ENCODE measurements around the gene GPC6. TPM values are rescaled to one million over a fixed set of nuclear protein-coding genes. Genes with fewer than 3 reads are reported as not detected.
A peak's percentile ranks its signal among the peaks of the same experiment; 100 is the strongest.

Gene GPC6
- polyA plus RNA-seq, 2 of the 4 experiments (the other 2 are of a cell fraction), result 8.0 to 14.4 TPM

DNA sequence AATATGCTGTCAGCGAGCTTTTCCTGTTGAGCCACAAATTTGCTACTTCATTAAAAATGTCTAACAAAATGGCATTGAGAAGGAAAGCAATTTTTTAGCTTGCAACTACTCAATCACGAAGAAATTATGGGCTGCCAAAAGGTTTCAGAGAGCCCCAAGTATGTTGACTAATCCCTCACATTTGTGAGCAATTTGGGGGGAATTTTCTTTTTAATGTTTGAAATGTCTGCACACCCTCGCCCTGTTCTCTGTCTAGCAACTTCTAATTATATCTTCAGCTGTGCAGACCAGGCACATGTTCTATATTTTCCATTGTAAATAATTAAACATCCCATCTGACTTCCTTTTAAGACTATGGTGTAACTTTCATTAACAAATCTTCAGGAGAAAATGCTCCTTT lies 1060.0 kb downstream of the GPC6 start:
- 31% methylated on average over 3 of the region's 3 CpGs for WGBS (ENCODE audit: missing lambda C conversion rate)
- no peak overlapping the region for H3K4me3 ChIP-seq
- no peak for TF ChIP-seq HEYL (CRISPR knock-in tag; IDR thresholded peaks at IDR 0.05)
- TF ChIP-seq RAD21 (conservative IDR thresholded peaks at IDR 0.05 in 1 of 2, IDR thresholded peaks at IDR 0.05 in 1 of 2), result no peak
- TF ChIP-seq NFE2L2 (conservative IDR thresholded peaks at IDR 0.05; ENCODE audit: low read length), result no peak
- no peak for TF ChIP-seq POLR2A (IDR thresholded peaks at IDR 0.05; ENCODE audit: low read length)
- no peak for TF ChIP-seq POLR2AphosphoS2 (conservative IDR thresholded peaks at IDR 0.05; ENCODE audit: low read length)
- TF ChIP-seq TFCP2L1 (CRISPR knock-in tag; IDR thresholded peaks at IDR 0.05), result no peak
- TF ChIP-seq, protein P1, sequence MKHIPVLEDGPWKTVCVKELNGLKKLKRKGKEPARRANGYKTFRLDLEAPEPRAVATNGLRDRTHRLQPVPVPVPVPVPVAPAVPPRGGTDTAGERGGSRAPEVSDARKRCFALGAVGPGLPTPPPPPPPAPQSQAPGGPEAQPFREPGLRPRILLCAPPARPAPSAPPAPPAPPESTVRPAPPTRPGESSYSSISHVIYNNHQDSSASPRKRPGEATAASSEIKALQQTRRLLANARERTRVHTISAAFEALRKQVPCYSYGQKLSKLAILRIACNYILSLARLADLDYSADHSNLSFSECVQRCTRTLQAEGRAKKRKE (CRISPR knock-in tag; IDR thresholded peaks at IDR 0.05; ENCODE audit: low read depth), result no peak
- TF ChIP-seq RFX5 (IDR thresholded peaks at IDR 0.05), result no peak
- no peak for TF ChIP-seq HOXB13 (CRISPR knock-in tag; IDR thresholded peaks at IDR 0.05; ENCODE audit: low read depth)
- no peak overlapping the region for H3K4me2 ChIP-seq
- H3K27ac ChIP-seq, result no peak overlapping the region
- H3K9me3 ChIP-seq, result no peaks in the 10 kb centered on the region
- FAIRE-seq (no peak), DNase-seq (ENCODE audit: low read depth in 1 of 2, low spot score in 1 of 2) (no peak), ATAC-seq (no peak)
- no peaks in the 10 kb centered on the region for H3K4me1 ChIP-seq
- CTCF ChIA-PET, result no interaction called here
- POLR2A ChIA-PET, result no interaction called here

DNA sequence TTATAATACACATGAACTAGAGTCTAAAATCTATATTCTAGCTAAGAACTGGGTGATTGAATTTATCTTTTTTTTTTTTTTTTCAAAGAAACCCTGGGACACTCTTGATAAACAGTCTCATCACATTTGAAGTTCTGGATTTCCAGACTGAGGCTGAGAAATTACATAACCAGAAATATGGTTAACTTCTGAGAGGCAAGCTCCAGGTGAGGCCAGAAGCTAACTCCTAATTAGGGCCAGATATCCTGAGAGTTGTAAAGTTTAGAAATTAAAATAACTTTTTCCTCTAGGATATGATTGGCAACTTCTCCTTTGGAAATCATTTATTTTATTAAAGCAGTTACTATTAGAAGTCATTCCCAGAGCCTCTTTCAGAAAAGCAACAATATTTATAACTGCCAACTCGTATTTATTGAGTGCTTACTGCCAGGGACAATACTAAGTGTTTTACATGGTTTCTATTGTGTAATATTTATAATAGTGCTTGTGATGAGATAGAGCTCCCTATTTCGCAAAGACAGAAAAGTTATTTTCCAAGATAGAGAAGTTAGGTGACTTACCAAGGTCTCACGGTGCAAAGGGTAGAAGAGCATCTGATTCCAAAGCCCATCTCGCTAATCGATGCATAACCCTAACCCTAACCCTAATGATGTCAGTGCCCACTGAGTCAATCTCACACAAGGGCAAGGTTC lies 1065.2 kb downstream of the GPC6 start:
- Histone ChIP-seq H3K4me3 (no peak overlapping the region), H3K4me2 (0 out of 3 replicates have a peak overlapping the region, but pooled peaks have one; percentile 14), H3K9me3 (no peaks in the 10 kb centered on the region), H3K27ac (no peak overlapping the region), H3K4me1 (peaks cover 6% of the 10 kb centered on the region; the same call in 1 of the 3 replicates)
- TF ChIP-seq MAZ (IDR thresholded peaks at IDR 0.05; ENCODE audit: borderline replicate concordance, low read depth, low read length) (no peak), JUNB (IDR thresholded peaks at IDR 0.05) (no peak), TFCP2L1 (CRISPR knock-in tag; IDR thresholded peaks at IDR 0.05) (no peak)
- TF ChIP-seq, protein P2, sequence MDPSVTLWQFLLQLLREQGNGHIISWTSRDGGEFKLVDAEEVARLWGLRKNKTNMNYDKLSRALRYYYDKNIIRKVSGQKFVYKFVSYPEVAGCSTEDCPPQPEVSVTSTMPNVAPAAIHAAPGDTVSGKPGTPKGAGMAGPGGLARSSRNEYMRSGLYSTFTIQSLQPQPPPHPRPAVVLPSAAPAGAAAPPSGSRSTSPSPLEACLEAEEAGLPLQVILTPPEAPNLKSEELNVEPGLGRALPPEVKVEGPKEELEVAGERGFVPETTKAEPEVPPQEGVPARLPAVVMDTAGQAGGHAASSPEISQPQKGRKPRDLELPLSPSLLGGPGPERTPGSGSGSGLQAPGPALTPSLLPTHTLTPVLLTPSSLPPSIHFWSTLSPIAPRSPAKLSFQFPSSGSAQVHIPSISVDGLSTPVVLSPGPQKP (IDR thresholded peaks at IDR 0.05; ENCODE audit: low read depth, low read length), result no peak
- TF ChIP-seq, protein P3, sequence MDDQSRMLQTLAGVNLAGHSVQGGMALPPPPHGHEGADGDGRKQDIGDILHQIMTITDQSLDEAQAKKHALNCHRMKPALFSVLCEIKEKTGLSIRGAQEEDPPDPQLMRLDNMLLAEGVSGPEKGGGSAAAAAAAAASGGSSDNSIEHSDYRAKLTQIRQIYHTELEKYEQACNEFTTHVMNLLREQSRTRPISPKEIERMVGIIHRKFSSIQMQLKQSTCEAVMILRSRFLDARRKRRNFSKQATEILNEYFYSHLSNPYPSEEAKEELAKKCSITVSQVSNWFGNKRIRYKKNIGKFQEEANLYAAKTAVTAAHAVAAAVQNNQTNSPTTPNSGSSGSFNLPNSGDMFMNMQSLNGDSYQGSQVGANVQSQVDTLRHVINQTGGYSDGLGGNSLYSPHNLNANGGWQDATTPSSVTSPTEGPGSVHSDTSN (IDR thresholded peaks at IDR 0.05), result no peak
- TF ChIP-seq, protein P4, sequence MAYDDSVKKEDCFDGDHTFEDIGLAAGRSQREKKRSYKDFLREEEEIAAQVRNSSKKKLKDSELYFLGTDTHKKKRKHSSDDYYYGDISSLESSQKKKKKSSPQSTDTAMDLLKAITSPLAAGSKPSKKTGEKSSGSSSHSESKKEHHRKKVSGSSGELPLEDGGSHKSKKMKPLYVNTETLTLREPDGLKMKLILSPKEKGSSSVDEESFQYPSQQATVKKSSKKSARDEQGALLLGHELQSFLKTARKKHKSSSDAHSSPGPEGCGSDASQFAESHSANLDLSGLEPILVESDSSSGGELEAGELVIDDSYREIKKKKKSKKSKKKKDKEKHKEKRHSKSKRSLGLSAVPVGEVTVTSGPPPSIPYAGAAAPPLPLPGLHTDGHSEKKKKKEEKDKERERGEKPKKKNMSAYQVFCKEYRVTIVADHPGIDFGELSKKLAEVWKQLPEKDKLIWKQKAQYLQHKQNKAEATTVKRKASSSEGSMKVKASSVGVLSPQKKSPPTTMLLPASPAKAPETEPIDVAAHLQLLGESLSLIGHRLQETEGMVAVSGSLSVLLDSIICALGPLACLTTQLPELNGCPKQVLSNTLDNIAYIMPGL (CRISPR knock-in tag; IDR thresholded peaks at IDR 0.05; ENCODE audit: borderline replicate concordance), result no peak
- DNase-seq (ENCODE audit: low read depth in 1 of 2, low spot score in 1 of 2) (no peak), FAIRE-seq (no peak), ATAC-seq (no peak)
- POLR2A ChIA-PET, result no interaction called here
- CTCF ChIA-PET, result interaction anchor here (0.6 to 0.7 kb wide), 2 partner anchors 66 to 155 kb away, joined by 3 to 5 read pairs; no protein-coding TSS in a partner anchor
- WGBS (ENCODE audit: missing lambda C conversion rate), result 44% methylated on average over 5 of the region's 5 CpGs

DNA sequence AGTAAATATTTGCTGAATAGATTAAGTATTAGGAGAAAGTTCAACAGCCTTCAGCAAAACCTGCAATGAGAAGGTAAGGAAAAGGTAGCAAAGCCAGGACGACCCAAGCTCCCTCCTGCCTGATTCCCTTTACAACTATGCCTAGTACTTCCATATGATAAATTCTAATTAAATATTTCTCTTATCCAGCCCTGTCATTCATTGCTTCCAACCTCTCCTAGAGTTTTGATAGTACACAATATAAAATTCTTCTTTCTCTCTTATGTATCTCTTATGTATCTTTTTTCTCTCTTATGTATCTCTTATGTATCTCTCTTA lies 1065.7 kb downstream of the GPC6 start:
- no peak overlapping the region for H3K4me3 ChIP-seq
- H3K27ac ChIP-seq, result no peak overlapping the region
- 20% methylated on average over 1 of the region's 1 CpG for WGBS (ENCODE audit: missing lambda C conversion rate)
- no peaks in the 10 kb centered on the region for H3K9me3 ChIP-seq
- ATAC-seq (no peak), DNase-seq (ENCODE audit: low read depth in 1 of 2, low spot score in 1 of 2) (no peak), FAIRE-seq (no peak)
- POLR2A ChIA-PET, result no interaction called here
- TF ChIP-seq, protein P5, sequence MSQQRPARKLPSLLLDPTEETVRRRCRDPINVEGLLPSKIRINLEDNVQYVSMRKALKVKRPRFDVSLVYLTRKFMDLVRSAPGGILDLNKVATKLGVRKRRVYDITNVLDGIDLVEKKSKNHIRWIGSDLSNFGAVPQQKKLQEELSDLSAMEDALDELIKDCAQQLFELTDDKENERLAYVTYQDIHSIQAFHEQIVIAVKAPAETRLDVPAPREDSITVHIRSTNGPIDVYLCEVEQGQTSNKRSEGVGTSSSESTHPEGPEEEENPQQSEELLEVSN (IDR thresholded peaks at IDR 0.05; ENCODE audit: borderline replicate concordance, low read depth), result no peak
- TF ChIP-seq BHLHE40 (IDR thresholded peaks at IDR 0.05; ENCODE audit: low read depth, low read length), result no peak
- no peak for TF ChIP-seq TP53 (CRISPR knock-in tag; IDR thresholded peaks at IDR 0.05)
- TF ChIP-seq TFCP2L1 (CRISPR knock-in tag; IDR thresholded peaks at IDR 0.05), result no peak
- TF ChIP-seq, protein P1 (CRISPR knock-in tag; IDR thresholded peaks at IDR 0.05; ENCODE audit: low read depth), result no peak
- TF ChIP-seq, protein P6, sequence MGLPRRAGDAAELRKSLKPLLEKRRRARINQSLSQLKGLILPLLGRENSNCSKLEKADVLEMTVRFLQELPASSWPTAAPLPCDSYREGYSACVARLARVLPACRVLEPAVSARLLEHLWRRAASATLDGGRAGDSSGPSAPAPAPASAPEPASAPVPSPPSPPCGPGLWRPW (IDR thresholded peaks at IDR 0.05), result no peak
- TF ChIP-seq, protein P7, sequence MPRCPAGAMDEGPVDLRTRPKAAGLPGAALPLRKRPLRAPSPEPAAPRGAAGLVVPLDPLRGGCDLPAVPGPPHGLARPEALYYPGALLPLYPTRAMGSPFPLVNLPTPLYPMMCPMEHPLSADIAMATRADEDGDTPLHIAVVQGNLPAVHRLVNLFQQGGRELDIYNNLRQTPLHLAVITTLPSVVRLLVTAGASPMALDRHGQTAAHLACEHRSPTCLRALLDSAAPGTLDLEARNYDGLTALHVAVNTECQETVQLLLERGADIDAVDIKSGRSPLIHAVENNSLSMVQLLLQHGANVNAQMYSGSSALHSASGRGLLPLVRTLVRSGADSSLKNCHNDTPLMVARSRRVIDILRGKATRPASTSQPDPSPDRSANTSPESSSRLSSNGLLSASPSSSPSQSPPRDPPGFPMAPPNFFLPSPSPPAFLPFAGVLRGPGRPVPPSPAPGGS (IDR thresholded peaks at IDR 0.05), result no peak
- TF ChIP-seq HOXA7 (CRISPR knock-in tag; IDR thresholded peaks at IDR 0.05), result no peak
- TF ChIP-seq, protein P4 (CRISPR knock-in tag; IDR thresholded peaks at IDR 0.05; ENCODE audit: borderline replicate concordance), result no peak
- no peak for TF ChIP-seq NR3C1 (IDR thresholded peaks at IDR 0.05)
- no peak for TF ChIP-seq HEYL (CRISPR knock-in tag; IDR thresholded peaks at IDR 0.05)
- no peak for TF ChIP-seq FOXS1 (CRISPR knock-in tag; IDR thresholded peaks at IDR 0.05)
- TF ChIP-seq SREBF2 (IDR thresholded peaks at IDR 0.05), result no peak
- 0 out of 3 replicates have a peak overlapping the region, but pooled peaks have one; percentile 14 for H3K4me2 ChIP-seq
- CTCF ChIA-PET, result no interaction called here
- H3K4me1 ChIP-seq, result peaks cover 6% of the 10 kb centered on the region; the same call in 1 of the 3 replicates

All from A549 (cell line).